Tibial nerve (tissue), 4 donors: Measurements from ENCODE around the gene HNRNPCL4. TPM values are rescaled to one million over a fixed set of nuclear protein-coding genes. Genes with fewer than 3 reads are reported as not detected.
"Not testable (repeated sequence)": the region's sequence is repeated elsewhere in the genome, so short reads cannot be mapped to it uniquely, and the experiment has no call there.

ENCODE experiments used
- DNase-seq, 2 donors: peaks; one replicate each; pipeline ENCODE4 v3.0.0-alpha.2; 2019; ENCODE audit warnings: low spot score in 2 of 2
- H3K27ac ChIP-seq, 4 donors: fragments of 200-600 bp; sonication (generic) in 3 of 4; one replicate each; pipeline ENCODE4 v1.5.1; 2017 to 2019; ENCODE audit warnings: mild to moderate bottlenecking in 1 of 4
- H3K27me3 ChIP-seq, 2 donors: fragments of 200-600 bp; sonication (generic) in 1 of 2; one replicate each; pipeline versions ENCODE4 v1.5.1 to v1.6.0; 2017 to 2019
- H3K36me3 ChIP-seq, 3 donors: fragments of 200-600 bp; sonication (generic); one replicate each; pipeline ENCODE4 v1.5.1; 2018 to 2019
- H3K4me1 ChIP-seq, 4 donors: fragments of 200-600 bp; sonication (generic) in 3 of 4; one replicate each; pipeline ENCODE4 v1.5.1; 2017 to 2019
- H3K4me3 ChIP-seq, 4 donors: fragments of 200-600 bp; sonication (generic) in 3 of 4; one replicate each; pipeline ENCODE4 v1.5.1; 2017 to 2019; ENCODE audit warnings: mild to moderate bottlenecking in 1 of 4, moderate library complexity in 1 of 4
- H3K9me3 ChIP-seq, 4 donors: fragments of 200-600 bp; sonication (generic) in 3 of 4; one replicate each; pipeline ENCODE4 v1.5.1; 2017 to 2019
- WGBS, 2 donors: methylation state at CpG; one replicate each; pipeline ENCODE4 v1.1.5; 2018; 5-methylcytosine and 5-hydroxymethylcytosine counted together
- total RNA-seq, 4 donors: library from RNA; depleted of rRNA; stranded (reverse); fragments of >200 nt; gene quantifications; one replicate each; pipeline ENCODE4 v1.1.0, GENCODE V29; 2016

The HNRNPCL4 gene
- not detected for total RNA-seq

- not testable (repeated sequence) for DNase-seq, H3K9me3 ChIP-seq, H3K36me3 ChIP-seq, H3K4me3 ChIP-seq, H3K4me1 ChIP-seq, H3K27me3 ChIP-seq, H3K27ac ChIP-seq
- no CpG with 5 or more reads among the region's 8 CpGs for WGBS, 2 donors
These were observed at the start of gene HNRNPCL4 for GRCh38 chr1:13165531-13165930. Gene HNRNPCL4 (minus strand): TSS chr1:13165631. CDS start chr1:13165467, 164 bp downstream.

DNA sequence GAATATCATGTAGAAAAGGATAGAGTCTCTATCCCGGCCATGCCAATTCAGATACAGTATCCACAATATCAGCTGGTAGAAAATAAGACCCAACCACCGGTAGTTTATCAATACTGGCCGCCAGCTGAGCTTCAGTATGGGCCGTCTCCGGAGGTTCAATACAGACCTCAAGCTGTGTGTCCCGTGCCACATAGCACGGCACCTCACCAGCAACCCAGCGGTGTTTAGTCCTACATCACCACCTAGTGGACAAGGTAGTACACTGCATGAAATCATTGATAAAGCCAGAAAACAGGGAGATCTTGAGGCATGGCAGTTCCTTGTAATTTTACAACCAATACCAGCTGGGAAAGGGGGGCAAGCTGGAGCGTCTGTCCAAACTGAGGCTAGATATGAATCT lies 43.3 kb upstream of the HNRNPCL4 start:
- not testable (repeated sequence) for H3K27ac ChIP-seq, H3K9me3 ChIP-seq, H3K36me3 ChIP-seq, H3K4me3 ChIP-seq, DNase-seq, H3K4me1 ChIP-seq, H3K27me3 ChIP-seq
- no CpG with 5 or more reads among the region's 9 CpGs for WGBS, 2 donors

- not testable (repeated sequence) for H3K27ac ChIP-seq, H3K4me1 ChIP-seq, H3K27me3 ChIP-seq, H3K36me3 ChIP-seq, DNase-seq, H3K4me3 ChIP-seq, H3K9me3 ChIP-seq
- no CpG with 5 or more reads among the region's 5 CpGs for WGBS, 2 donors
These were observed 35.9 kb upstream of the HNRNPCL4 start, which contains the start of gene PRAMEF13 for GRCh38 chr1:13201309-13201708. Gene PRAMEF13 (minus strand): TSS chr1:13201409. CDS start chr1:13199589, 1,820 bp downstream.

DNA sequence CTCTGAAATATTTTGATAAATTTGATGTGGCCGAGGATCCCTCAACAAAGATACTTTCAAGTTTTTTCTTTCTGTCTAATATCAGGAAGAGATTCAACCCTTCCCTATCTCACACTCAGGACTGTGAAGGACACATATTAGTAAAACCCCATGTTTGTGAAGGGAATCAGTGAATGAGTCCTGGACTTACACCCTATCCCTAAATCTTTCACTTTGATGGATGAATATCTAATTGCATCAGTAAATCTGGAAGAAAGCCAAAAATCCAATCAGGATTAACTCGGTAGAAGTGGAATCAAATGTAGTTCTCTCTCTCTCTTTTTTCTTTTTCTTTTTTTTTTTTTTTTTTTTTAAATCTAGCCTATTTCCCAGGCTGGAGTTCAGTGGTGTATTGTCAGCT lies 6.1 kb upstream of the HNRNPCL4 start, which contains the start of gene PRAMEF9:
TSS of gene PRAMEF9 (plus strand) at position 301 of the 400 bp plus-strand sequence. CDS start 3,433 bp downstream, outside the sequence.
- not testable (repeated sequence) for H3K9me3 ChIP-seq, DNase-seq, H3K27ac ChIP-seq, H3K36me3 ChIP-seq, H3K4me1 ChIP-seq, H3K27me3 ChIP-seq, H3K4me3 ChIP-seq
- 70 to 75% methylated on average over 2 of the region's 2 CpGs for WGBS, 2 donors

DNA sequence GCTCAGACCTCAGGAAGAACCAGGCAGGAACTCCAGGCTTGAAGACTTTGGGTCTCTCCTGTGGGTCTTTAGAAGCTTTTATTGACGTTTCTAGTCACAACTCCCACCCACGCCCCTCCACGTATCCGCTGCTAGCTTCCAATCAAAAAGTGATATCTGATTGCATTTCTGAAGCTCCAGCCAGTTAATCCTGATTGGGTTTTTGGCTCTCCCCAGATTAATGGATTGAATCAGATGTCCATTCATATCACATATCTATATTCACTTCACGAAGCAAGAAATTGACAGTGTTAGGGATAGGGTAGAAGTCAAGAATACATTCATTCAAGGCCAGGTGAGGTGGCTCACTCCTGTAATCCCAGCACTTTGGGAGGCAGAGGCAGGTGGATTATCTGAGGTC lies 9.5 kb downstream of the HNRNPCL4 start, which contains the start of gene PRAMEF26:
TSS of gene PRAMEF26 (minus strand) at position 101 of the 400 bp plus-strand sequence. CDS start 2,914 bp downstream, outside the sequence.
- H3K4me3 ChIP-seq, H3K9me3 ChIP-seq, H3K36me3 ChIP-seq, H3K4me1 ChIP-seq, DNase-seq, H3K27ac ChIP-seq, H3K27me3 ChIP-seq: not testable (repeated sequence)
- no CpG with 5 or more reads among the region's 5 CpGs for WGBS, 2 donors

DNA sequence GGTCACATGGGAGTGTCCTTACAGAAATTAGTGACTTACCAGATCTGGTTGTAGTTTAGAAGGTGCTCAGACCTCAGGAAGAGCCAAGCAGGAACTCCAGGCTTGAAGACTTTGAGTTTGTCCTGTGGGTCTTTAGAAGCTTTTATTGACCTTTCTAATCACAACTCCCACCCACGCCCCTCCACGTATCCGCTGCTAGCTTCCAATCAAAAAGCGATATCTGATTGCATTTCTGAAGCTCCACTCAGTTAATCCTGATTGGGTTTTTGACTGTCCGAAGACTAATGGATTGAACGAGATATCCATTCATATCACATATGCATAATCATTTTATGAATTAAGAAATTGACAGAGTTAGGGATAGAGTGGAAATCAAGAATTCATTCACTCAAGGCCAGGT lies 48.7 kb downstream of the HNRNPCL4 start, which contains the start of gene HNRNPCL2:
TSS of gene HNRNPCL2 (minus strand) at position 101 of the 400 bp plus-strand sequence. CDS start 454 bp downstream, outside the sequence.
- H3K4me3 ChIP-seq, H3K36me3 ChIP-seq, H3K4me1 ChIP-seq, DNase-seq, H3K27me3 ChIP-seq, H3K9me3 ChIP-seq, H3K27ac ChIP-seq: not testable (repeated sequence)
- 84 to 91% methylated on average over 6 of the region's 6 CpGs for WGBS, 2 donors

Other genes with a start within 250 kb of the HNRNPCL4 start
- not detected for gene PRAMEF7, start 249.0 kb downstream of the HNRNPCL4 start, total RNA-seq
- not detected for gene PRAMEF6, start 218.1 kb downstream of the HNRNPCL4 start, total RNA-seq
- gene PRAMEF27, start 109.1 kb downstream of the HNRNPCL4 start, total RNA-seq = not detected
- gene HNRNPCL3, start 104.9 kb downstream of the HNRNPCL4 start, total RNA-seq = not detected
- gene PRAMEF25, start 94.9 kb downstream of the HNRNPCL4 start, total RNA-seq = not detected
- gene HNRNPCL2, start 48.8 kb downstream of the HNRNPCL4 start, total RNA-seq = not detected
- not detected for gene PRAMEF26, start 9.6 kb downstream of the HNRNPCL4 start, total RNA-seq
- gene PRAMEF9, start 6.2 kb upstream of the HNRNPCL4 start, total RNA-seq = not detected
- not detected for gene PRAMEF13, start 35.8 kb upstream of the HNRNPCL4 start, total RNA-seq
- gene PRAMEF18, start 60.5 kb upstream of the HNRNPCL4 start, total RNA-seq = not detected
- not detected for gene PRAMEF5, start 88.6 kb upstream of the HNRNPCL4 start, total RNA-seq
- gene PRAMEF8, start 119.5 kb upstream of the HNRNPCL4 start, total RNA-seq = not detected
- not detected for gene PRAMEF33, start 137.9 kb upstream of the HNRNPCL4 start, total RNA-seq
- gene PRAMEF15, start 149.9 kb upstream of the HNRNPCL4 start, total RNA-seq = not detected
- gene PRAMEF14, start 181.5 kb upstream of the HNRNPCL4 start, total RNA-seq = not detected
- gene PRAMEF19, start 206.3 kb upstream of the HNRNPCL4 start, total RNA-seq = not detected
- not detected for gene PRAMEF17, start 224.0 kb upstream of the HNRNPCL4 start, total RNA-seq
- not detected for gene PRAMEF20, start 244.8 kb upstream of the HNRNPCL4 start, total RNA-seq